GM23338 (cell line): Measurements from ENCODE around the gene FLNB. TPM values are rescaled to one million over a fixed set of nuclear protein-coding genes. Genes with fewer than 3 reads are reported as not detected.

Experiments
- ATAC-seq: fragments of 200-7000 bp; cut with Tn5 transposase; 3 replicates; pipeline ENCODE4 v1.9.1; 2020
- DNase-seq: peaks from one replicate; pipeline ENCODE4 v3.0.0-alpha.2; 2015; ENCODE audit warnings: low spot score
- H2AFZ ChIP-seq: fragments of 200-600 bp; sonication (generic); 2 replicates; pipeline ENCODE4 v1.8.0; 2016; ENCODE audit warnings: antibody characterized with exemption, mild to moderate bottlenecking, moderate library complexity
- H3F3A ChIP-seq: fragments of 200-600 bp; sonication (generic); replicated peaks from 2 replicates; pipeline ENCODE4 v1.8.0; 2017; ENCODE audit warnings: antibody characterized with exemption, mixed run types, low read depth
- H3K27ac ChIP-seq: fragments of 200-600 bp; sonication (generic); 2 replicates; pipeline ENCODE4 v1.6.1; 2016; ENCODE audit warnings: low read depth
- H3K27me3 ChIP-seq: fragments of 200-600 bp; sonication (generic); 2 replicates; pipeline ENCODE4 v1.8.0; 2016; ENCODE audit warnings: mild to moderate bottlenecking, mixed run types, moderate library complexity; ENCODE audit not compliant: insufficient read depth
- H3K36me3 ChIP-seq: fragments of 200-600 bp; sonication (generic); 2 replicates; pipeline ENCODE4 v1.8.0; 2016; ENCODE audit warnings: mild to moderate bottlenecking; ENCODE audit not compliant: insufficient read depth
- H3K4me1 ChIP-seq: fragments of 200-600 bp; sonication (generic); 2 replicates; pipeline ENCODE4 v1.8.0; 2016; ENCODE audit warnings: mild to moderate bottlenecking, moderate library complexity; ENCODE audit not compliant: insufficient read depth
- H3K4me2 ChIP-seq: fragments of 200-600 bp; sonication (generic); 2 replicates; pipeline ENCODE4 v1.7.1; 2017; ENCODE audit warnings: mixed run types
- H3K4me3 ChIP-seq: fragments of 200-600 bp; sonication (generic); 2 replicates; pipeline ENCODE4 v1.6.1; 2016; ENCODE audit warnings: mixed run types
- H3K79me2 ChIP-seq: fragments of 200-600 bp; sonication (generic); replicated peaks from 2 replicates; pipeline ENCODE4 v1.8.0; 2017; ENCODE audit warnings: mild to moderate bottlenecking; ENCODE audit not compliant: insufficient read depth
- H3K9me2 ChIP-seq: fragments of 200-600 bp; sonication (generic); 2 replicates; pipeline ENCODE4 v1.8.0; 2017; ENCODE audit not compliant: insufficient read depth
- H4K20me1 ChIP-seq: fragments of 200-600 bp; sonication (generic); replicated peaks from 2 replicates; pipeline ENCODE4 v1.8.0; 2017; ENCODE audit warnings: mild to moderate bottlenecking; ENCODE audit not compliant: insufficient read depth
- H3K27ac Mint-ChIP-seq: 2 replicates; pipeline ENCODE4 v1.8.0; 2020; ENCODE audit warnings: inconsistent platforms, mild to moderate bottlenecking, moderate library complexity, mixed read lengths
- H3K27me3 Mint-ChIP-seq: 3 replicates; pipeline ENCODE4 v1.8.0; 2022; ENCODE audit warnings: low read depth, mild to moderate bottlenecking, moderate library complexity, mixed read lengths, inconsistent platforms; ENCODE audit not compliant: insufficient read depth, poor library complexity
- H3K36me3 Mint-ChIP-seq: 3 replicates; pipeline ENCODE4 v1.8.0; 2021; ENCODE audit warnings: low read depth, mild to moderate bottlenecking, inconsistent platforms, moderate library complexity, mixed read lengths
- H3K4me1 Mint-ChIP-seq: 3 replicates; pipeline ENCODE4 v1.8.0; 2020; ENCODE audit warnings: mild to moderate bottlenecking, inconsistent platforms, mixed read lengths
- H3K4me3 Mint-ChIP-seq: 3 replicates; pipeline ENCODE4 v1.8.0; 2021; ENCODE audit warnings: moderate library complexity, mild to moderate bottlenecking, inconsistent platforms, mixed read lengths
- H3K9me3 Mint-ChIP-seq: 3 replicates; pipeline ENCODE4 v1.8.0; 2020; ENCODE audit warnings: moderate library complexity, mild to moderate bottlenecking, inconsistent platforms, mixed read lengths
- EZH2phosphoT487 ChIP-seq: fragments of 200-600 bp; sonication (generic); IDR thresholded peaks from one replicate; pipeline ENCODE4 v1.8.1; 2018; ENCODE audit warnings: antibody characterized with exemption; ENCODE audit not compliant: unreplicated experiment
- JUNB ChIP-seq: IDR thresholded peaks from one replicate; pipeline ENCODE4 v1.6.1; 2016; ENCODE audit warnings: antibody characterized with exemption; ENCODE audit not compliant: unreplicated experiment
- NANOG ChIP-seq: IDR thresholded peaks from 2 replicates; pipeline ENCODE4 v1.6.1; 2016; ENCODE audit warnings: antibody characterized with exemption, borderline replicate concordance
- POLR2AphosphoS5 ChIP-seq: IDR thresholded peaks from 2 replicates; pipeline ENCODE4 v1.6.1; 2016; ENCODE audit warnings: antibody characterized with exemption, low read depth
- STAT1 ChIP-seq: IDR thresholded peaks from one replicate; pipeline ENCODE4 v1.6.1; 2016; ENCODE audit warnings: antibody characterized with exemption; ENCODE audit not compliant: unreplicated experiment
- ZNF114 ChIP-seq: fragments of 250-450 bp; sonication (Bioruptor Pico); IDR thresholded peaks from 2 replicates; pipeline ENCODE4 v1.5.0; 2020; ENCODE audit warnings: mild to moderate bottlenecking, moderate library complexity
- polyA plus RNA-seq: library from polyadenylated mRNA; unstranded; fragments of >200 nt; fragmentation: Nextera tagmentation; extraction: Ambion mirVana; gene quantifications from 2 replicates; pipeline ENCODE4 v1.2.1, GENCODE V29; 2016
- total RNA-seq: library from RNA; depleted of rRNA; stranded (reverse); fragments of >200 nt; shearing (Covaris generic); gene quantifications from 2 replicates; pipeline ENCODE4 v1.2.3, GENCODE V29; 2014
- TF ChIP-seq, protein P1 (sequence below): fragments of 250-450 bp; sonication (Bioruptor Pico); IDR thresholded peaks from 2 replicates; pipeline ENCODE4 v1.5.0; 2020; ENCODE audit warnings: mild to moderate bottlenecking, moderate library complexity
- TF ChIP-seq, protein P2 (sequence below), 2 experiments: fragments of 200-600 bp in 1 of 2; sonication (generic) in 1 of 2; conservative IDR thresholded peaks; 2 replicates each; pipeline versions ENCODE4 v1.5.1 to v1.6.1; 2016 to 2017; ENCODE audit warnings: antibody characterized with exemption in 2 of 2, low read depth in 2 of 2, mild to moderate bottlenecking in 2 of 2, moderate library complexity in 1 of 2

Gene FLNB
- total and polyA plus RNA-seq, 2 experiments from 2014 or later = 39.7 to 179 TPM

- TF ChIP-seq ZNF114 (no peak), NANOG (no peak), STAT1 (no peak), POLR2AphosphoS5 (no peak), JUNB (no peak), EZH2phosphoT487 (no peak)
- TF ChIP-seq, protein P1, sequence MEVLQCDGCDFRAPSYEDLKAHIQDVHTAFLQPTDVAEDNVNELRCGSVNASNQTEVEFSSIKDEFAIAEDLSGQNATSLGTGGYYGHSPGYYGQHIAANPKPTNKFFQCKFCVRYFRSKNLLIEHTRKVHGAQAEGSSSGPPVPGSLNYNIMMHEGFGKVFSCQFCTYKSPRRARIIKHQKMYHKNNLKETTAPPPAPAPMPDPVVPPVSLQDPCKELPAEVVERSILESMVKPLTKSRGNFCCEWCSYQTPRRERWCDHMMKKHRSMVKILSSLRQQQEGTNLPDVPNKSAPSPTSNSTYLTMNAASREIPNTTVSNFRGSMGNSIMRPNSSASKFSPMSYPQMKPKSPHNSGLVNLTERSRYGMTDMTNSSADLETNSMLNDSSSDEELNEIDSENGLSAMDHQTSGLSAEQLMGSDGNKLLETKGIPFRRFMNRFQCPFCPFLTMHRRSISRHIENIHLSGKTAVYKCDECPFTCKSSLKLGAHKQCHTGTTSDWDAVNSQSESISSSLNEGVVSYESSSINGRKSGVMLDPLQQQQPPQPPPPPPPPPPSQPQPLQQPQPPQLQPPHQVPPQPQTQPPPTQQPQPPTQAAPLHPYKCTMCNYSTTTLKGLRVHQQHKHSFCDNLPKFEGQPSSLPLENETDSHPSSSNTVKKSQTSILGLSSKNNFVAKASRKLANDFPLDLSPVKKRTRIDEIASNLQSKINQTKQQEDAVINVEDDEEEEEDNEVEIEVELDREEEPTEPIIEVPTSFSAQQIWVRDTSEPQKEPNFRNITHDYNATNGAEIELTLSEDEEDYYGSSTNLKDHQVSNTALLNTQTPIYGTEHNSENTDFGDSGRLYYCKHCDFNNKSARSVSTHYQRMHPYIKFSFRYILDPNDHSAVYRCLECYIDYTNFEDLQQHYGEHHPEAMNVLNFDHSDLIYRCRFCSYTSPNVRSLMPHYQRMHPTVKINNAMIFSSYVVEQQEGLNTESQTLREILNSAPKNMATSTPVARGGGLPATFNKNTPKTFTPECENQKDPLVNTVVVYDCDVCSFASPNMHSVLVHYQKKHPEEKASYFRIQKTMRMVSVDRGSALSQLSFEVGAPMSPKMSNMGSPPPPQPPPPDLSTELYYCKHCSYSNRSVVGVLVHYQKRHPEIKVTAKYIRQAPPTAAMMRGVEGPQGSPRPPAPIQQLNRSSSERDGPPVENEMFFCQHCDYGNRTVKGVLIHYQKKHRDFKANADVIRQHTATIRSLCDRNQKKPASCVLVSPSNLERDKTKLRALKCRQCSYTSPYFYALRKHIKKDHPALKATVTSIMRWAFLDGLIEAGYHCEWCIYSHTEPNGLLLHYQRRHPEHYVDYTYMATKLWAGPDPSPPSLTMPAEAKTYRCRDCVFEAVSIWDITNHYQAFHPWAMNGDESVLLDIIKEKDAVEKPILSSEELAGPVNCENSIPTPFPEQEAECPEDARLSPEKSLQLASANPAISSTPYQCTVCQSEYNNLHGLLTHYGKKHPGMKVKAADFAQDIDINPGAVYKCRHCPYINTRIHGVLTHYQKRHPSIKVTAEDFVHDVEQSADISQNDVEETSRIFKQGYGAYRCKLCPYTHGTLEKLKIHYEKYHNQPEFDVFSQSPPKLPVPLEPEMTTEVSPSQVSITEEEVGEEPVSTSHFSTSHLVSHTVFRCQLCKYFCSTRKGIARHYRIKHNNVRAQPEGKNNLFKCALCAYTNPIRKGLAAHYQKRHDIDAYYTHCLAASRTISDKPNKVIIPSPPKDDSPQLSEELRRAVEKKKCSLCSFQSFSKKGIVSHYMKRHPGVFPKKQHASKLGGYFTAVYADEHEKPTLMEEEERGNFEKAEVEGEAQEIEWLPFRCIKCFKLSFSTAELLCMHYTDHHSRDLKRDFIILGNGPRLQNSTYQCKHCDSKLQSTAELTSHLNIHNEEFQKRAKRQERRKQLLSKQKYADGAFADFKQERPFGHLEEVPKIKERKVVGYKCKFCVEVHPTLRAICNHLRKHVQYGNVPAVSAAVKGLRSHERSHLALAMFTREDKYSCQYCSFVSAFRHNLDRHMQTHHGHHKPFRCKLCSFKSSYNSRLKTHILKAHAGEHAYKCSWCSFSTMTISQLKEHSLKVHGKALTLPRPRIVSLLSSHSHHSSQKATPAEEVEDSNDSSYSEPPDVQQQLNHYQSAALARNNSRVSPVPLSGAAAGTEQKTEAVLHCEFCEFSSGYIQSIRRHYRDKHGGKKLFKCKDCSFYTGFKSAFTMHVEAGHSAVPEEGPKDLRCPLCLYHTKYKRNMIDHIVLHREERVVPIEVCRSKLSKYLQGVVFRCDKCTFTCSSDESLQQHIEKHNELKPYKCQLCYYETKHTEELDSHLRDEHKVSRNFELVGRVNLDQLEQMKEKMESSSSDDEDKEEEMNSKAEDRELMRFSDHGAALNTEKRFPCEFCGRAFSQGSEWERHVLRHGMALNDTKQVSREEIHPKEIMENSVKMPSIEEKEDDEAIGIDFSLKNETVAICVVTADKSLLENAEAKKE (CRISPR knock-in tag) = no peak
- TF ChIP-seq, protein P2, sequence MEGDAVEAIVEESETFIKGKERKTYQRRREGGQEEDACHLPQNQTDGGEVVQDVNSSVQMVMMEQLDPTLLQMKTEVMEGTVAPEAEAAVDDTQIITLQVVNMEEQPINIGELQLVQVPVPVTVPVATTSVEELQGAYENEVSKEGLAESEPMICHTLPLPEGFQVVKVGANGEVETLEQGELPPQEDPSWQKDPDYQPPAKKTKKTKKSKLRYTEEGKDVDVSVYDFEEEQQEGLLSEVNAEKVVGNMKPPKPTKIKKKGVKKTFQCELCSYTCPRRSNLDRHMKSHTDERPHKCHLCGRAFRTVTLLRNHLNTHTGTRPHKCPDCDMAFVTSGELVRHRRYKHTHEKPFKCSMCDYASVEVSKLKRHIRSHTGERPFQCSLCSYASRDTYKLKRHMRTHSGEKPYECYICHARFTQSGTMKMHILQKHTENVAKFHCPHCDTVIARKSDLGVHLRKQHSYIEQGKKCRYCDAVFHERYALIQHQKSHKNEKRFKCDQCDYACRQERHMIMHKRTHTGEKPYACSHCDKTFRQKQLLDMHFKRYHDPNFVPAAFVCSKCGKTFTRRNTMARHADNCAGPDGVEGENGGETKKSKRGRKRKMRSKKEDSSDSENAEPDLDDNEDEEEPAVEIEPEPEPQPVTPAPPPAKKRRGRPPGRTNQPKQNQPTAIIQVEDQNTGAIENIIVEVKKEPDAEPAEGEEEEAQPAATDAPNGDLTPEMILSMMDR (conservative IDR thresholded peaks at IDR 0.05; ENCODE audit: low read depth in 2 of 2) = no peak
- Histone ChIP-seq H3F3A (no peaks in the 10 kb centered on the region), H3K36me3 (peaks cover 39% of the 10 kb centered on the region), H3K27ac (no peak overlapping the region), H3K9me2 (no peaks in the 10 kb centered on the region), H3K4me2 (no peak overlapping the region), H2AFZ (no peak overlapping the region), H3K27me3 (no peaks in the 10 kb centered on the region), H3K4me3 (no peak overlapping the region), H3K79me2 (0 out of 2 replicates have a peak, but pooled peaks cover 7% of the 10 kb centered on the region), H4K20me1 (peaks cover 3% of the 10 kb centered on the region), H3K4me1 (no peaks in the 10 kb centered on the region)
- ATAC-seq (no peak), DNase-seq (no peak)
- peaks cover 65% of the 10 kb centered on the region for H3K36me3 Mint-ChIP-seq
- H3K27me3 Mint-ChIP-seq = peaks cover 1% of the 10 kb centered on the region
- no peaks in the 10 kb centered on the region for H3K9me3 Mint-ChIP-seq
- no peak overlapping the region for H3K27ac Mint-ChIP-seq
- H3K4me1 Mint-ChIP-seq = no peaks in the 10 kb centered on the region
- H3K4me3 Mint-ChIP-seq = no peak overlapping the region
These were observed 90.3 kb downstream of the FLNB start for GRCh38 chr3:58098531-58098930.
